HG02571 (cell line): ENCODE data around the gene CRYBA4.
A peak's percentile ranks its signal among the peaks of the same experiment; 100 is the strongest.

Source experiments
- ATAC-seq: cut with Tn5 transposase; IDR thresholded peaks from one replicate; pipeline ENCODE4 v1.9.1; 2021; ENCODE audit warnings: mild to moderate bottlenecking, moderate library complexity; ENCODE audit not compliant: unreplicated experiment

Gene CRYBA4

DNA sequence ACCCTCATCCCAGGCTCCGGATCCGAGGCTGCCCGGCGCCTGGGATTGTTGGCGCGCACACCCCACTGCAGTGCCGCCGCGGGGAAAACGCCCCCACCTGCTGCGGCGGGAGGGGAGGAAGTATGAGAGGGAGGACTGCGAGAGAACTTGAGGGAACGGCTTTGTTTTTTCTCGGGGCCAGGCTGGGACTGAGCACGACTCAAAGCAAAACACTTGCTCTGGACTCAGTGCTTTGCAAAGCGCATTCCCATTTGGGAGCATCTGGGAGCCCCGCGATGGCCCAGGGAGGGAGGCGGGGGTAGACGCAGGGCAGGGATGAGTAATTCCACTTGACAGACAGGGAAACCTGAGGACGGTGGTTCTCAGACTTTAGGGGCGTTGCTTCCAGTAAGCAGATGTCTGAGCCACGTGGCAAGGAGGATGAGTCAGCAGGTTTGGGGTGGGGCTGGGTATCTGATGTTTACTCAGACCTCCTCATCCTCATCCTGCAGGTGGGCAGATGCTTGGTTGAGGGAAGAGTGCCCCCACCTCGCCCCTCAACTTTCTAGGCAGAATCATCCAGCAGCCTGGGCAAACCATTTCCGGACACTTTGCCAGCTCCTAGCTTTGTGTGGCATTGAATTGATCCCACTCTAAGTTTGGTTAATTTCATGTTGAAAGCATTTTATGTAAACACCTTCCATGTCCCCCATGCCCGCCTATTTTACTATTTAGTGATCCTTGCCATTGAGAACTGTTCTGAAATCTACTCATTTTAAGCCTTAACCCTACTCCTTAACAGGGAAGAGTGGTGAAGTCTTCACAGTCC lies 37.1 kb downstream of the CRYBA4 start:
- ATAC-seq, result peak; percentile 58

DNA sequence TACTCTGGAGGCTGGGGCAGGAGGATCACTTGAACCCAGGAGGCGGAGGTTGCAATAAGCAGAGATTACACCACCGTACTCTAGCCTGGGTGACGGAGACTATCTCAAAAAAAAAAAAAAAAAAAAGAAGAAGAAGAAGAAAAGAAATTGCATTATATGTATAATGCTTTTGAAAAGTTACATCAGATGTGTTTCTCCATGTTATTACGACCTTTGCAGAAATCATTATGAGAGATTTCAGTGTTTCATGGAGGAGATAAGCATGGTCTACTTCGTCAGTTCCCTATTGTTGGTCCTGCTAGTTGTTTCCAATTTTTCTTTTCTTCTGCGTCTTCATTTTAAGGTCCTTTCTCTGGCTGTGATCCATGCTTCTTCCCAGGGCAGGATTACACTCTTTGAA lies 38.6 kb downstream of the CRYBA4 start:
- ATAC-seq, result no peak

DNA sequence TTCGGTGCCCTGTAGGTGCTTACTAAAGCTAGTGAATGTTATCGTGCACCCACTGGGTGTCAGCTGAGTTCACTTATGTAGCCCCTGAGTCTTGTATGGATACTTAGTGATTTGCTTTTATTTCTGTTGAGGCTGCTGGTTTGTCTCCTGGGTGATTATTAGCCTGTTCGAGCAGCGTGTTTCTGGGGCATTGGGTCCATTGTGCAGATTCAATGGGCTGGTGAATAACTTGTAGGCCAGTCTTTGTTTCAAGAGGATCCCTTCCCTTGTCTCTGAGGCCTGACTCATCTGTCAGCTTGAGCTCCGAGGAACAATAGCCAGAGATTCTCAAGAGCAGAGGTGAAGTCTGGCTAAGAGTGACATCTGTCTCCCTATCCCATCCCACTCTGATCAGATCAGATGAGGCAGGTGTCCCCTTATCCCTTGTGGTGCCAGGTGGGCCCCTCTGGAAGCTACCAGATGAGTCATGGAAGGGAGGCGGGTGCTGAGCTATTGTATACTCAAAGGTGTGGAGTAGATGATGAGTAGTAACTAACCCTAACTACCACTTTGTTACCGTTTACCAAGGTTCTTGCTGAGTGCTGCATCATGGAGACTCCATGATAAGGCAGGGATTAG lies 39.3 kb downstream of the CRYBA4 start:
- ATAC-seq, result no peak

DNA sequence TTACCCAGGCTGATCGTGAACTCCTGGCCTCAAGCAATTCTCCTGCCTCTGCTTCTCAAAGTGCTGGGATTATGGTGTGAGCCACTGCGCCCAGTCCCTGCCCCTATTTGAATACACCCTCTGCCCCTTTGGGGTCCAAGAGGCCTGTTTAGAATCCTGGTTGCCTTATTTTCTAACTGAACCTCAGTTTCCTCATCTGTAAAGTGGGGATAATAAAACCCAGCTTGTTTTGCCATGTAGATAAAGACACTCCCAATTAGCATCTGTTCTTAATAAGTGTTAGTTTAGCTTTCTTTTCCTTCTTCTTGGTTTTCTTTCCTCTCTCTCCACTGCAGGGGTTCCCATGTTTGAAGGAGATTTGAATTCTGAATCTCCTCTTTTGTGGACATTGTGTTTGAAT lies 40.4 kb downstream of the CRYBA4 start:
- ATAC-seq, result no peak

DNA sequence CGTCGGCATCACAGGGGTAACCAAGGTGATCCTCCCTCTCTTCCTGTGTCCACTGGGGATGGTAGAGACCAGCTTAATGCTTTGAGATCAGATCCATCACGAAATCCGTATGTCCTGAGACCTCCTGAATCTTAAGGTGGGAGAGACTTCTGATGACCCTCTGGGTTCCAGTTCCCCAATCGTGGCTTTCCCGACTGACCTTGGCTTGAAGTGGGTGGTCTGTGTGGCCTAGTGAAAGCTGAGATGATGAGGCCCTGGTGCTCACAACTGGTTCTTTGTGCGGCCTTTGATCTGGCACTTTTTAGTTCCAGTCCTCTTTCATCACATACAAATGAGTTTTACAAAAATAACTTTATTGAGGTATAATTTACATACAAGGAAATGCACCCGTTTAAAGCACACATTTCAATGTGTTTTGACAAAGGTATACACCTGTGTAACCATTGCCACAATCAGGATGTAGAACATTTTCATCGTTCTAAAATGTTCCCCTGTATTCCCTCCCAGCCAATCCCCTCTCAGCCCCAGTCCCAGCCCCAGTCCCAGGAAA lies 41.7 kb downstream of the CRYBA4 start:
- no peak for ATAC-seq

DNA sequence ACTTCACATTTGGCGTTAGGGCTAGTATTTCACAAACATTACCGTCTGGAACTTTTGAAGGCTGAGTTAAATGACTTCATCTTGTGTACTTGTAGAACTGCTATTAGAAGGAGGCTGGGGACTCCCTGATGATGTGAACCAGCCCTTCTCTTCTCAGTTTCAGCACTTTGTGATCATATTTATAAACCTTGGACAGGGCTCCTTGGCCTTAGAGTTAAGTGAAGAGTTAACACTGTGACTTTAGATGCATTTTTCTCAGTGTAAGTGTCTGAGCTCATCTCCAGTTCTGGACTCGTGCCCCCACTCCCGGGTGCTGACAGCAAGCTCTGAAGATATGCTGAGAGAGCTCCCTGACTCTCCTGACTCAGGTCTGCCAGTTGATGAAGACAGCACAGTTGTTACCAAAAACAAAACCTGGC lies 44.1 kb downstream of the CRYBA4 start:
- peak; percentile 6 for ATAC-seq

DNA sequence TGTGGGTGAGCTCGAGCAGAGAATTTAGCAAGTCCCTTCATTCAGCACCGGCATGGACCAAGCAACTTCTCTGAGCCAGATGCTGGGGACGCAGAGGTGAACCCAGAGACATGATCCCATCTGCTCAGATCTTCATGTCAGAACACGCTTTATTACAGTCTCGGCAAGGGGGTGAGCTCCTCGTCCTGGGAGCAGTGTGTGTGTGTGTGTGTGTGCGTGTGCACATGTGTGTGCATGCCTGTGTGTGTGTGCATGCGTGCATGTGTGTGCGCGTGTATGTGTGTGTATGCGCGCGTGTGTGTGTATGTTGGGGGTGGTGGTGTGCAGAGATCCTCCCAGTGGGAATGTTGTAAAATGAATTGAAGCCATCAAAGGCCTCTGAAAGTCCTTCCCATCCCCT lies 45.4 kb downstream of the CRYBA4 start:
- no peak for ATAC-seq

DNA sequence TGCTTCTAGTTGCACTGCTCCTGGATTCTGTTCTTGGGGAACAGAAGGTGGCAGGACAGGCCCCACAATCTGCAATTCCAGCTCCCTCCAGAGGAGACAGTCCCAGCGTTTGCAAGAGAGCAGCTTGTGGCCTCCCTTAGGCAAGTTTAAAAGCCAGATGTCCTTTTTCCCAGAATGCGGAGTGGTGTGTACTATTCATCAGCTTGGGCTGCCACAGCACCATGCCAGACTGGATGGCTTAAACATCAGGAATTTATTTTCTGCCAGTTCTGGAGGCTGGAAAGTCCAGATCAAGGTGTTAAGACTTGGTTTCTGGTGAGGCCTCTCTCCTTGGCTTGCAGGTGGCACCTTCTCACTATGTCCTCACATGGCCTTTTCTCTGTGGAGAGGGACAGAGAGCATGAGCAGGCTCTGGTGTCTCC lies 47.3 kb downstream of the CRYBA4 start:
- no peak for ATAC-seq

DNA sequence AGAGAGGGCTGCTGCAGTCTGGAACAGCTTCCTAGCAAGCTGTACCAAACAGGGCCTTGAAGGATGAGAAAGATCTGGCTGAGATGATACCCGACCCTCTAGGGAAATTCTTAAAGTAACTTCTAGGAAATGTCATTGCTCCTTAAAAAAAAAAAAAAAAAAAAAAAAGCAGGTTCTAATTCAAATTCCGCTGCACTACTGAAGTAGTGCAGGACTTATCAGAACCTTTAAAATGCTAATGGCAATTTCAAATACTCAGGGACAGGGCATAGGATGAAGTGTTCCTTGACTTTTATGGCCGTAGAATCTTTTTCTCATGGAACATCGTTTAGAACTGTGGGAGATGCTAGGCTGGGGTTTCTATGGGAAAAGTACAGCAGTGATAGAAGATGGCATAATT lies 48.7 kb downstream of the CRYBA4 start:
- no peak for ATAC-seq

DNA sequence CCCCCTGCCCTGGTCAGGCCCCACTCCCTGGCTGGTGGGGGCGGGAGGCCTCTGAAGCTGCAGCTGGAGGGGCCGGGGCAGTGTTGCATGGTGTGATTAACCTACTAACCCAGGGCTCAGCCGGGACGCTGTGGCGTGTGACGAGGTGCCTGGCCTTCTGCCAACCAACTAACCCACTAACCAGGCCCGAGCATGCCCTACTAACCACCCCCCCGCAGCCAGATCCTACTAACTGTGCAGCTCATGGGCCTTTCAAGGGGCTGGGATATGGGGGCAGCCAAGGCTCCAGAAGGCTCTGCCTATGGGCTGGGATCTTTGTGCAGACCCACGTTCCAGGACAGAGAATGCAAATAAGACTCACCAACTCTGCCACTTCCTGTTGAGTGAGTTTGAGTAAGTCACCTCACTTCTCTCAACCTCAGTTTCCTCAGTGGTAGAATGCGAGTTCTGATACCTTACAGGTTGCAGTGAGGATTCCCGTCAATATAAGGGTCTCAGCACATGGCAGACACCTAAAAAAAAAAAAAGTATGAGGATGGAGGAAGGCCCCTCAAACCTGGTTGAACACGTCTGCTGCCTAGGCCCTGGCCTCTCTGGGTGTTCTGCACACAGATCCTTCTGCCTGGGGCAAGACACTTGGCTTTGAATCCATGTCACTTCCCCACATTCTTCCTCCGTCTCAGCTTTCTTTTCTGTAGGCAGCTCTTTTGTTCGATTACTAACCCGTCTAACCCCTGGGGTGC lies 49.7 kb downstream of the CRYBA4 start:
- ATAC-seq, result no peak

DNA sequence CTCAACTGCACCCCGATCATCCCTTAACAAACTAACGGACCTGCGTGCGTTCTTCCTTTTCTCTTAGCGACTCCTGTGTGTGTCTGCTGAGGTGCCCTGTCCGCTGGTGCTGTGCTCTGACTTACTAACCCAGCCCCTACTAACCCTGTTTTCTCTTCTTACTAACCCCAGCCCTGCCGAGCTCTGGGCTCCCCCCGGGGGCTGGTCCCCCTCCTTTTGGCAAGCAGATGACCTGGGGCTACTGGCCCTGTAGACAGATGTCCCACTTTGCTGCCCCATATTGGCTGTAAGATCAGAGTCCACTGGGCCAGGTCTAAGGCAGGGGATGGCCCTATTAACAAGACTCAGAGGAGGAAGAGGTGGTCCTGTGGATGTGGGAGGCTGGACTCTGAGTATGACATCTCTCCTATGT lies 50.3 kb downstream of the CRYBA4 start:
- ATAC-seq, result peak; percentile 13

DNA sequence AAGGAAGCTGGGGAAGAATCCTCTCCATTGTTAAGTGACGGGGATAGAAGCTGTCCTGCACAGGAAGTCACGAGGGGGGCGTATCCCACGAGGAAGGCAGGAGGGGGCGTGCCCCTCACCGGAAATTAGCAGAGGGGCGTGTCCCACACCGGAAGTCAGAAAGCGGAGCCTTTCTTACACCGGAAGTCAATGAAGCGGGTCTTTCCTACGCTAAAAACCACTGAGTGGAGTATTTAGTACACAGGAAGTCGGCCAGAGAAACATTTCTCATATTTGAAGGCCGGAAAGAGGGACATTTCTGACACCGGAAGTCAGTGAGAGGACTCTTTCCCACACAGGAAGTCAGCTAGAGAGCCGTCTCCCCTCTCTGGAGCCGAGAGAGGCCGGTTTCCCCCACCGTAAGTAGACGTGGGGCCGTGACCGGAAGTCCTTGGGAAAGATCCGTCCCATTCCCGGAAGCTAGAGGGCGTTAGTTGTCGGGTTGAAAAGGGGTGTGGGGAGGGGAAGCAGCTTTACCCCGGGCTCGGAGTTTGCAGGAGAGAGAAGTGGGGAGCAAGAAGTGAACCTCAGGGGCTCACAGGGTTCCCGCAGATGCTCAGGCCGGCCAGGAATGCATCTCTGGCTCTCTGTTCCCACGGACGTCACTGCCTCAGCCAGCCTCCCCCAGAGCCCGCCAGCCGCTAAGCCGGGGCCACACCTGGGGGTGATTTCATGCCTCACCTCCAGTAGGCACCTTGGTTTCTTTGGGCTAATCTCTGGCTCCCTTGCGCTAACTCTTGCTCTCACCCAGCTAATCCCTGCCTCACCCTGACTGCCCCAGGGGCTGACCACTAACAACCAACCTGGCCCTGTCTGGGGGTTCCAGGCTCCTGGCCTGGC lies 51.1 kb downstream of the CRYBA4 start:
- peak; percentile 66 for ATAC-seq

DNA sequence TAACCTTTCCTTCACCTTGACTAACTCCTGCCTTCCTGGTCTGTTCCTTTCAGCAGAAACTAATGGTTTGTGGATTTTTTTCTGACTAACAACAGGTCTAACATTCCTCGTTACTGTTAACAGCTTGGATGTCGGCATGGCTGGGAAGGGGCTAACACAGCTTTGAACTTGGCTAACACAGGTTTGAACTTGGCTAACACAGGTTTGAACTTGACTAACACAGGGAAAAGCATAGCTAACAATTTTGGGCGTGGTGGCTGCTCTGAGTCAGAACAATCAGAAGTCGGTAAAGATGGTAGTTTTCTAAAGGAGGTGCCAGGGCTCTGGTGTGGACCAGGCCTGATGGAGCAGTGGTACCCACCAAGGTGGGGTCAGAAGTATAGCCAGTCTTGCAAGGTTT lies 51.7 kb downstream of the CRYBA4 start:
- no peak for ATAC-seq

DNA sequence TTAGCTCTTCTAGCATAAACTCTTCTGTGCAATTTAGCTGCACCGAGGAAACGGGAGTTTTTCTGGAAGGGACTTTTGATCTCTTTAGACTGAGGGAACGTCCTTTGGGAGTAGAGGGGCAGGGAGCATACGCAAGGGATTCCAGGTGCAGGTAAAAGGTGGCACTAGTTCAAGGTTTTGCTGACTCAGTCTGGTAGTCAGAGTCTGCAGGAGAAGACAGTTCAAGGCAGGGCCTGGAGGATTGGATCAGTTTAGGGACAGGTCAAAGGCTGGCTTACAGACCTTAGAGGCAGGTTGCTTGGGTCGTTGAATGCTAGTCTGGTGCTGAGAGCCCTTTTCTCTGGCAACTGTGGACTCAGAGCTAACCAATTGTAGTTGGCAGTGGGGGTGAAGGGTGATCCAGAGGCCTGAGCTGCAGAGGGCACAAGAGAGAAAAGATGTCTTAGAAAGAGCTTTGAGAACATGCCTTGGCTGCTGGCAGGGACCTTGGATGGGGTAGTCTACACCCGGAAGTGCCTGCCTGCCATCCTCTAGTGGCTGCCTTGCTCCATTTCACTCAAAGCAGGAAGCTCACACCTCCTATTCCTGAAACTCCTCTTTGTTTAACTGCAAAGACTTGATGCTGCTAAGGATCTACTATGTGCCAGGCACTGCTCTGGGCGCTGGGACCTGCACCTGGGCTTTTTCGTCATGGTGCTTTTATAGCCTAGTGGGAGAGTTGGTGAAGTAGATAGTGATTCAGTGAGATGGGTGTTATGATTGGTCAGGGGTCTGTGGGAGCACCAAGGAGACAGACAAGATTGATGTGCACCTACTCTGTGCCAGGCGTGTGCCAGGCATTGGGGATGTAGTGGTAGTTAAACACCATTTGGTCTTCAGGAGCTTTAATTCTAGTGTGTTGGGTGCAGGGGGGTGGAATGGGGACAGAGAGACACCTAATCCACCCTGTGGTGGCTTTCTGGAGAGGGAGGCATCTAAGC lies 52.7 kb downstream of the CRYBA4 start:
- ATAC-seq, result no peak

DNA sequence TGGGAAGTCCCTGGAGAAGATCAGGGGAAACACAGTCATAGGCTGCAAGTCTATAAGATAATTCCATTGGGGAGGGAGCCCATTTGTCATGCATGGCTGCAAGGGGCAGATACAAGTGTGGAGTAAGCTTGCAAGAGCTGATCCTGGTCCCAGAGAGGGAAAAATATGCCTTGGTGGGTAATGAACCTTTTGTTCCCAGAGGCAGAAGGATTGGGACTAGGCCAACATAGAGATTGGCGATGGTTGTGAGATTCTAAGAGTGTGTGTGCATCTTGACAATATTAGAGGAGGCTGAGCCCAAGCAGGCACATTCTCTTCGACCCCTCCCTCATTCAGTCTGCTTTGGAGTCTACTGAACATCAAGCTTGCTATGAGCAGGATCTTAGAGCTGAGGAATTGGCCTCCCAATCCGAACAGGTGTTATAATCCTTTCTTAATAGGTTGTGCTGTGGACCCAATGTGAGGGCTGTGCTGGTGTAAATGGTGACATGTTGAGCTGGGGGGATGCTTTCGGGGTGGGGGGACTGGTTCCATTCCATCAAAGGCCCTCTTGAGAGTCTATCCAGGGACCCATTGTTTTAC lies 54.0 kb downstream of the CRYBA4 start:
- ATAC-seq, result no peak

DNA sequence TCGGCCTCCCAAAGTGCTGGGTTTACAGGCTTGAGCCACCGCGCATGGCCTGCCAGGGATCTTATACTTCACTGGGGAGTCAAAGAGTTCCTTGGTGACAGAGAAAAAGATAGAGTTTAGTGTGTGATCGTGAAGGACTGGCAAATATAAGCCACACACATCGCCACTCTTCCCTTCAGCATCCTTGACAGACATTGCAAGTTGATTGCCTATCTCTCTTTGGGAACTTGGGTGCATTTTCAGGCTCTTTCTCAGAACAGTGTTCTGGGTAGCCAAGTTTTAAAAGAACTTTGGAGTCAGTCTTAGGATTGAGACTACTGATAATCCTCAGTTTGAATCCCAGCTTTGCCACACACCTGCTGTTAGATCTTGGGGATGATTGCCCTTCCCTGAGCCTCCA lies 55.5 kb downstream of the CRYBA4 start:
- ATAC-seq, result no peak

DNA sequence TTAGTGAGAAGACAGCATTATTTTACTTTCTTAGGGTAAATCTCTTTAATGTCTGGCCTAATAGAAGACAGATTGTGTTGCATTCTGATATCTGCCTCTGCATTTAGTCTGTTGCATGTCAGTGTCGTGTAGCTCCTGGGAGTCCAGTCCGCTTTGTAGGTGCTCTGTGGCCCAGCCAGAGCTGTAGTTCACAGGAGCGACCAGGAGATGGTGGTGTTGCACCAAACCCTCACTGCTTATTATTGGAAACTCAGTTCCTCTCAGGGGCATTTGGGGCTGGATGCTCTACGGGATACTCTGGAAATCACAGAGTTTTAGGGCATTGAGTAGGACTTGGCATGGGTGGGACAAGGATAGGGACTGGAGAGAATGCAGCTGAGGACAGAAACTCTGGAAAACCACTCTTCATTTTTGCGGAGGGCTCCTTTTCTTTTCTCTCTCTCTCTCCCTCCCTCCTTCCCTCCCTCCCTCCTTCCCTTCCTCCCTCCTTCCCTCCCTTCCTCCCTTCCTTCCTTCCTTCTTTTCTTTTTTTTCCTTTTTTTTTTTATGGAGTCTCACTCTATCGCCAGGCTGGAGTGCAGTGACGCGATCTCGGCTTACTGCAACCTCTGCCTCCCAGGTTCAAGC lies 57.4 kb downstream of the CRYBA4 start:
- no peak for ATAC-seq
